GM21515 (cell line): ENCODE measurements around the gene SGCD.

Experiments
- ATAC-seq: cut with Tn5 transposase; IDR thresholded peaks from one replicate; pipeline ENCODE4 v1.9.1; 2021; ENCODE audit not compliant: unreplicated experiment

SGCD gene

GRCh38 chr5:156498226-156498980 lies 171.4 kb downstream of the SGCD start:
- ATAC-seq = no peak

DNA sequence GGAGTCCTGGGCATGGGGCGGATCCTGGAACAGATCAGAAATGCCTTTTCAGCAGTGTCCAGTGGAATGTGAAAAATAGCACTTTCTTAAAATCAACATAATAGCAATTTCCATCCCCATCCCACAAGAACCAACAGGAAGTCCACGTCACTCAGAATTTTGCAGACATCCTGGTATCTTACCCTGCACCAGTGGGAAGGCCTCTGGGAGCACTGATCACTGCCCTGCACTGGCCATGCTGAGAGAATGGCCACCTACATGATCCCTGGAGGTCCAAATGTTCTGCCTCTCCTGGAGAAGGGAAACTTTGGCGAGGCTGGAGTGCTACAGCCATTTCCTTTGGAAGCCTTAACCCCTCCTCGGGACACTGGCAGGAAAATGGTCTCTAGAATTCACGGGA lies 173.8 kb downstream of the SGCD start:
- ATAC-seq = no peak

GRCh38 chr5:156505101-156505500 lies 178.1 kb downstream of the SGCD start:
- no peak for ATAC-seq

DNA sequence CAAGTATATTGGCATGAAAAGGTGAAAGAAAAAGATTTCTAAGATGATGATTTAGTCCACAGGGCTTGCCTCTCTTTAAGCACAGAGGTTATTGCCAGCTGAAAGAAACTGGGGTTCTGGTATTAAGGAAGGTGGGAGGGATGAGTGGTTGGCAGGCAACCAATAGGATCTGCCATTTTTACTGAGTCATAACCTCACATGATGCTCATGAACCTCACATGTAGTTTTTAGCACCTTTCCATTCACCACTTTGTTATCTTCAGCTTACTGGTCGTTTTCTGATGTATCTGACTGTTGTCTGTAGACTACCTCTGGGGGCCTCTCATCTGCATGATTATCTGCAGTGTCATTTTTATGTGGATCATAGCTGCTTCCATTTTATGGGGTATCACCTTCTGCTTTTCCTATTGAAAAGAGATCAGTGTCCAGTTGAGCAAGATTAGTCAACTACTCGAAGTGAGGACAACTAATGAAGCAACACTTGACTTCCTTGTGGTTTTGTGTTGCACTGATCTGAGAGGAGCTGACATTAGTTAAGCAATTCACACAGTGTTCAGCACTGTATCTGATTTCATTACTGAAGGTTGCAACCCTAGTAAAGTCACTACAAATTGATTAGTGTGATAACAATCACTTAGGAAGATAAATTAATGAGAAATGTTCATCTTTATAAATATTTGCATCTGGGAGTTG lies 186.3 kb downstream of the SGCD start:
- ATAC-seq = no peak

- no peak for ATAC-seq
Observed at GRCh38 chr5:156515121-156515520, 188.2 kb downstream of the SGCD start.

GRCh38 chr5:156515803-156516360 lies 188.9 kb downstream of the SGCD start:
- ATAC-seq = no peak

DNA sequence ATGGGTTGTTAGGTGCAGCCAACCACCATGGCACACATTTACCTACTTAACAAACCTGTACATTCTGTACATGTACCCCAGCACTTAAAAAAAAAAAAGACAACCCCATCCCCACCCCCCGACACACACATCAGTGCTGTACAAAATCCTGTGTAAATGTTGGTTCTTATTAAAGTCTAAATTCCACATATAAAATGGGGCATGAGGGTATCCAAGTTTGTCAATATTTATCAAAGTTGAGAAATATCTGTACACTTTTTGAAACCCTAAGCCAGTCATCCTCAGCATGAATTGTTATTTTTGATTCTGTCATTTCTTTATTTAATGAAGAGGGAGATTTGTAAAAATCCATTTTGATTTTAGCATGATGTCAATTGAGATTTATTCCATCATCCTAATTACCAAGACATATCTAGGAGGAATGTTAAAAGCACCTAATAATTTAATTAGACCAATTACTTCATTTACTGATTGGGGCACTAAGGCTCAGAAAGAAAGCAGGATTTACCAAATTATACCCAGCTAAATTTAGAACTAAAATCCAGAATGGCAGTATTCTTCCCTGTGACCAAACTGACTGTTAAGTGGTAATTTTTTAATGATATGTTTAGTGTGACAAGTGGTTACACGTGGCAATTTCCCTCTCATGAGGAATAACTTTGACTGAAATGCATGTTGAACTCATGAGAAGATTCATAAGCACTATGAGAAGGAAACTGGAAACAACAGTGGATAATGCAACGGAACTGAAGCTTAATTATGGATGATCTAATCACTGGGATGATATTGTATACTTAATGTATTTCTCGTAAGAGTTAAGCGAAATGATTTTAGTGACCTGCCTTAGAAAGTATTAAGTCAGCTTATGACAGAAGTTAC lies 195.9 kb downstream of the SGCD start:
- no peak for ATAC-seq

GRCh38 chr5:156523607-156524006 lies 196.6 kb downstream of the SGCD start:
- ATAC-seq = no peak

- no peak for ATAC-seq
Observed at GRCh38 chr5:156526081-156526925, 199.3 kb downstream of the SGCD start.

DNA sequence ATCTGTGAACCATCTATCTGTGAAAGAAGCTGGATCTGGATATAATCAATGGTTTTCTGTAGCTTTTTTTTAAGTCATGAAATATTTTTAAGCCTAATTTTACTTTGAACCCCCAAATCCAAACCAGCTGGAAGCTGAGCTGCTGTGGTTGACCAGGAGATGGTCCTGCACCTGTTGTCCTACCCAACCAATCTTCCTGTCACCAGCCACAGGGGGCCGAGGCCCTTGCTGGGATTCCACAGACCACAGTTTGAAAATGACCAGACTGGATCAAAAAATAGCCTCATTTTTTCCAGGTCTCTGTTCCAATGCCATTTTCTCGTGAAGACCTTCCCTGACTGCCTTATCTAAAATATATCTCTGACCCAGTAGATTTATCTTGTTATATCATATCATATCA lies 200.6 kb downstream of the SGCD start:
- ATAC-seq = no peak

DNA sequence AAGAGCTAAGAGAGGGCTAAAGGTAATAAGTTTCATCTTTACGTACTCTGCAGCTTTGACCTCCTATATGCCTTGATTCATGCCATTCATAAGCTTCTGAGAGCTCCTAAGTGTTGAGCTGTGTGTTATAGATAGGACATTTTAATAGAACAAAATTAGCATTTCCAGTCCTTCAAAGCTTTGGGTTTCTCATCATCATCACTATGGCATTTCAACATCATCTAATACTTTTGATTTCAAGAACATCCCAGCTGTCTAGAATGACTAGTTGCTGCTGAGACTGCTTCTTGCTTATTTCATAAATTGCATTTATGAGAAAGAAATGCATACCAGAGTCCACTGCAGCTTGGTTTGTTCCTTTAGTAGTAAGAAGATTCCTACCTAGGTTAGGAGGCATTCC lies 201.7 kb downstream of the SGCD start:
- ATAC-seq = no peak

GRCh38 chr5:156529892-156530291 lies 202.9 kb downstream of the SGCD start:
- no peak for ATAC-seq

DNA sequence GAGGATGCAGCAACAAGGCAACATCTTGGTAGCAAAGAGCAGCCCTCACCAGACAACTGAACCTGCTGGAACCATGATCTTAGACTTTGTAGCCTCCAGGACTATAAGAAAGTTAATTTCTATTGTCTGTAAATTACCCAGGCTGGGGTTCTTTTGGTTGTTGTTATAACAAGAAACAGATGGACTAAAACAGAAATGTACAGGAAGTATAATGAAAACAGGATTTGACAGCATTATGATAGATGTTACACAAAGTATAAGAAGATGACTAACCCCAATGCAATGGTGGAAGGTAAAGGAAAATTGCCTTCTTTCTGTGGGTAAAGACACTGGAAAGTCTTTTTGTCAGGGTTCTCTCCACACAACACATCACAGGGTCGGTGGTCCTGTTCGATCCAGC lies 204.2 kb downstream of the SGCD start:
- ATAC-seq = no peak

GRCh38 chr5:156532921-156533320 lies 206.0 kb downstream of the SGCD start:
- no peak for ATAC-seq

- no peak for ATAC-seq
Observed at GRCh38 chr5:156534085-156534484, 207.1 kb downstream of the SGCD start.

DNA sequence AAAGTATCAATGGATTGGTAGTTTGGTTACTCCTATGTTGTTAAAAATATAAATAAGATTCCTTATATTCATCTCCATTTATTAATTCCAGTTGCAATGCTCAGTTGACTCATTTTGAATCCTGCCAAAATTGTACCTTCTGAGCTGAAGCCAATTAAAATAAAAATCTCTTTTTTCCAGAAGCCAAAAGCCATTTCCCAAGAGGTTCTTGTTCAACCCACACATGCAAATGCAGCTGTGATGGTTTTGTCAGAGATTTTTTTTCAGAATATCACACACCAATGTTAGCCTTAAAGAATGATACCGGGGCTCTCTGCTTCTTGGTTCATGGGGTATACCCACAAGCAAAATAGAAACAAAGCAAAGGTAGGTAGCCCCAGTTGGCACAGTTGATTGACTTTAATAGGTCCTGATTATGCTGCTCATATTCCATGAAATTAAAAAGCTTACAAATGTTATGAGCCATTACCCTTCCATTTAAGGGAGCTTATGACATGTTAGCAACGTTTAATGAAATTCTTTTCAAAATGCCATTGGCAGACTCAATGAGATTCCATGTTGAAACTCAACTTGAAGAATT lies 208.0 kb downstream of the SGCD start:
- ATAC-seq = no peak

GRCh38 chr5:156540491-156540890 lies 213.5 kb downstream of the SGCD start:
- no peak for ATAC-seq

DNA sequence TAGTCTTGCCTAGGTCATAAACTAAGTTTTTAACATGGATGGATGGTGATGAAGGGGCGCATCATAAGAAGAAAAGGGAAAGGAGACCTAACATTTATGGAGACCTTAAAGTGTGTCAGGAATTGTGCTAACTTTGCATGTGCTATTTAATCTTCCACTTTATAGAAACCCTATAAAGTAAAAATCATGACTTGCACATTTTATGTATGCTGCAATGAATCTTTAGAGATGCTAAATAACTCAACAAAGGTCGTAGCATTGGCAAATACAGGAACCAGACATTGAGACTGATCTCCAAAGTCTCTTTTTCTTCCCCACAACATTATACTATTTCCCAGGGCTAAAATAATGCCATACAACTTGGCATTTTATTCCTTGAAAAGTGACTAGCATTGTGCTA lies 214.6 kb downstream of the SGCD start:
- no peak for ATAC-seq

GRCh38 chr5:156543348-156544145 lies 216.6 kb downstream of the SGCD start:
- ATAC-seq = no peak
